NCI-H226 (cell line): Measurements from ENCODE around the gene PUS7L.
"Not testable (repeated sequence)": the region's sequence is repeated elsewhere in the genome, so short reads cannot be mapped to it uniquely, and the experiment has no call there.

Experiments used
- DNase-seq: peaks from one replicate; pipeline ENCODE4 v3.0.0-alpha.2; 2015

The PUS7L gene, protein sequence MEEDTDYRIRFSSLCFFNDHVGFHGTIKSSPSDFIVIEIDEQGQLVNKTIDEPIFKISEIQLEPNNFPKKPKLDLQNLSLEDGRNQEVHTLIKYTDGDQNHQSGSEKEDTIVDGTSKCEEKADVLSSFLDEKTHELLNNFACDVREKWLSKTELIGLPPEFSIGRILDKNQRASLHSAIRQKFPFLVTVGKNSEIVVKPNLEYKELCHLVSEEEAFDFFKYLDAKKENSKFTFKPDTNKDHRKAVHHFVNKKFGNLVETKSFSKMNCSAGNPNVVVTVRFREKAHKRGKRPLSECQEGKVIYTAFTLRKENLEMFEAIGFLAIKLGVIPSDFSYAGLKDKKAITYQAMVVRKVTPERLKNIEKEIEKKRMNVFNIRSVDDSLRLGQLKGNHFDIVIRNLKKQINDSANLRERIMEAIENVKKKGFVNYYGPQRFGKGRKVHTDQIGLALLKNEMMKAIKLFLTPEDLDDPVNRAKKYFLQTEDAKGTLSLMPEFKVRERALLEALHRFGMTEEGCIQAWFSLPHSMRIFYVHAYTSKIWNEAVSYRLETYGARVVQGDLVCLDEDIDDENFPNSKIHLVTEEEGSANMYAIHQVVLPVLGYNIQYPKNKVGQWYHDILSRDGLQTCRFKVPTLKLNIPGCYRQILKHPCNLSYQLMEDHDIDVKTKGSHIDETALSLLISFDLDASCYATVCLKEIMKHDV

DNA sequence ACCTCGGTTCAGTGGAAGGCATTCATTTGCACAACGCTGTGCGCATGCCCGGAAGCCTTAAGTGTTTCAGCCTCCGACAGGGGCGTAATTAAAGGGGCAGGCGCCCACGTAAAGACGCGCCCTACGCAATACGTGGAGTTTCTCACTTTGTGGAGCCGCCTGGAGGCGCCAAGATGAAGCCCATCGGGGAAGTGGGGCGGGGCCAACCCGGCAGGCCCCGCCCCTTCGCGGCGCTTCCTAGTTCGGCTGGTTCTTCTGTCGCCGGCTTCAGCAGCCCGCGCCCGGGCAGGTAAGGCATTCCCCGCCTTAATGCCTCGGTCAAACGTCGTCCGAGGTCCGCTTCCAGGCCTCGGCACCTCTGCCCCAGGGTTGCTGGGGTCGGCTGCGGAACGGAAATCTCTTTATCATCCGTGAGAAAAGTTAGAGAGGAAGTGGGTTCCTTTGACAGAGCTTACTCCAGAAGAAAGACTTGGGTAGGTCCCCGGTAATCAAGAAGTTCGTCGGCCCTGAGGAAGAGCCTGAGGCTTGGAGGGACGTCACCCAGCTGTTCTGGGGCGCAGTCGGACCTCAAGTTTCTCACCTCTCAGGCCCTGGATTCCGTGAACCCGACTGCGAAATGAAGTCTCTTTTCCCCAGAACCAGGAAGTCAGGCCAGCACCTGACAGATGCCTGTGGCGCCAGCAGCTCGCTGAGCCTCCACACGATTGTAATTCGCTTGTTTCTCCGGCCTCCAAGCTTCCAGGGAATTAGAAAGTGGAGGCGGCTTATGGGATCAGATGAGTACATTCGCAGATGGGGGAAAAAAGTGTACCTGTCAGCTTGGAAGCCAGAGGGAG, at the start of gene PUS7L, which contains the start of gene IRAK4:
Gene PUS7L (minus strand): TSS at position 63 of the 836 bp plus-strand sequence. CDS start 3,545 bp downstream, outside the sequence.
Gene IRAK4 (plus strand): TSS at position 224 of the 836 bp plus-strand sequence. CDS start 9,161 bp downstream, outside the sequence.
- peak; percentile 97 for DNase-seq

DNA sequence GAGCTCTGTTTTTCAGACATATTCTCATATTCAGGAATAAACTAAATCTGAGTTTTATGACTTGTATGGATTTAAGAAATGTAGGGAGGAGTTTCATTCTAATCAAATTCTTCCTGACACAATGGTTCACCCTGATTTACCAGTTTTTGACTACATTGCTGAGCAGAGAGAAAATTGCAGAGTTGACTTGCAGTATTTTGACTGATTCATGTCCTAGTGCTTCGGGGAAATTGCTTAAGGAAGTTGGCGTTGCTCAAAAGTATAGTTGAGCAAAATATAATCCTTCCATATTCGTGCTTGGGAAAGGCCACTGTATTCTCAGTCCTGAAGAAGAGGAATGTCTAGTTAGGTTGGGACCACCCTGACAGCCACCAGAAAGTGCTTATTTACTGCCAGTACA, 48.8 kb upstream of the PUS7L start:
- no peak for DNase-seq

DNA sequence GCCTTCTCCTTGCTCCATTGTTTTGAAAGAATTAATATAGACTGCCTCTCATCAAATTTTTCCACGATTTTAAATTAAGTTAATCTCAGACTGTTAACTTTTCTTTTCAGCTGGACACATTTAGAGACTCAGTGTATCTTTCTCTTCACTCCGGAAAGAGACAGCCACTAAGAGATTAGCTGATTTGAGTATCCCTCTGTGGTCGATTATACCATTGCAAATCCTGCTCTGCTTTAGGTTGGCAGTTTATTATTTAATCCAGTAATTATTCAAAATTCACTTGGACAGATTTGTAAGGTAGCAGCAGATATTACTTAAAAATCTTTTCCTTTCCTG, 48.1 kb upstream of the PUS7L start:
- no peak for DNase-seq

DNA sequence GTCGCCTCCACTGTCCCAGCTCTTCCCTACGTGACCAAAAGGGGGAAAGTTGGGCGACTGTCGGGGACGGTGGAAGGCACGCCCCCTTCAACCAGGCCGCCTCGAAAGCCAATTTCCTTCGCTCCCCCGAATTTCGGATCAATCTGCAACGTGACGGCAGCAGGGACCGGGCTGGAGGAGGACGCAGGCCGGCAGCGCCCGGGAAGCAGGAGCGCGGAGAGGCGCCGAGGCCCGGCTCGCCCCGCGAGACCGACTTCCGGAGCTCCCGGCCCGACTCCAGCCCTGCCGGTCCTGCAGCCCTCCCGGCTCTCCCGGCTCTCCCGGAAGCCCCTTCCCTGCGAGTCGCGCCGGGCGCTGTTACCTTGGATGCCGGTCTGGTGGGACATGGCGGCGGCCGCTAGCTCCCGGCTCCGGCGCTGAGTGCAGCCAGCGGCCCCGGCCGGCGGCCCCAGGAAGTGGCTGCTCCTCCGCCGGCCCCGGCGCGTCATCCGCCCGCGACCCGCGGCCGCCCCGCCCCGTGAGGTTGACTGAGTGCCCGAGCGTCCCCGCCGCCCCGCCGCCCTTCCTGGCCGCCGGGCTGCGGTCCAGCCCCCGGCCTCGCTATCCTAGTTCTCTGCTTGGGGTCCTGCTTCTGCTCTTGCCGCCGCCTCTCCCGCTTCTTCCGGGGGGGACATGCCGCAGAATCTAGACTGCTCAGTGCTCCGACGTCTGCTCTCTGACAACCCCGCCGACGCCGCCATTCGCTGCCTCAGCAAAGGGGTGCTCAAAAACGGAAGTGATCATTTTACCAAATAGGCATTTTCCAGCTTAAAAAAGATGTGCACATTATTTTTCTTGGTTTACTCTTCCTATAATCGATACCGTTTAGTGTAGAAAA, 47.5 kb upstream of the PUS7L start, which contains the start of gene TWF1:
Gene TWF1 (minus strand): TSS at position 458 of the 877 bp plus-strand sequence. CDS start 72 bp downstream, at position 386.
- peak; percentile 82 for DNase-seq

DNA sequence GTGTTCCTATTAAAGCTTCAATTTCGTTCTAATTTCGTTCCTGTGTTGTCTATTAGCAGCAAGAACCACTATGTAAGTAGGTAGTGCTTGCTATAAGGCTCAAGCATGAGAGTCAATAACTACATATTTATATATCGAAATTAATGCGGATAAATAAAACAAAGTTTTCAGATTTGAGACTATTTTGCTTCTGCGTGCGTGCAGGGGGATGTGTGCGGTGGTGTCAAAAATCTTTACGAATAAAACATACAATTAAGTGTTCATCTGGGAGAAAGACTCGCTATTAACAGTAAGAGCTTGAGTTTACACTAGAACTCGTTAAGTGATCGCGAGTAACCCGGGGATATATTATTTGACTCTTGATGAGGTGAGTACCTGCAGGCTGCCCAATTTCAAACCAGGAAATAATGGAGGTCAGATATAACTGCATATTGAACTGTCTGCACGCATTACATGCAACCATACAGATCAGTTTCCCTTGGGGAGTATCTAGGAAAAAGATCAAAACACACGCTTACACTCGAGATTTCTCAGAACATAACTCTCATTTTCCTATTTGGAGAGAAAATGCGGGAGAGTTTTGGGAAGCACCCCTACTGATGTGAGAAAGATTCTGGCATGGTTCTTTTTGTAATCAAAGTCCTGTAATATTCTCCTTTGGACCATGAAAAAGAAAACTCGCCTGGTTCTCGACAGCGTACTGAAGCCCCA, 46.7 kb upstream of the PUS7L start:
- no peak for DNase-seq

DNA sequence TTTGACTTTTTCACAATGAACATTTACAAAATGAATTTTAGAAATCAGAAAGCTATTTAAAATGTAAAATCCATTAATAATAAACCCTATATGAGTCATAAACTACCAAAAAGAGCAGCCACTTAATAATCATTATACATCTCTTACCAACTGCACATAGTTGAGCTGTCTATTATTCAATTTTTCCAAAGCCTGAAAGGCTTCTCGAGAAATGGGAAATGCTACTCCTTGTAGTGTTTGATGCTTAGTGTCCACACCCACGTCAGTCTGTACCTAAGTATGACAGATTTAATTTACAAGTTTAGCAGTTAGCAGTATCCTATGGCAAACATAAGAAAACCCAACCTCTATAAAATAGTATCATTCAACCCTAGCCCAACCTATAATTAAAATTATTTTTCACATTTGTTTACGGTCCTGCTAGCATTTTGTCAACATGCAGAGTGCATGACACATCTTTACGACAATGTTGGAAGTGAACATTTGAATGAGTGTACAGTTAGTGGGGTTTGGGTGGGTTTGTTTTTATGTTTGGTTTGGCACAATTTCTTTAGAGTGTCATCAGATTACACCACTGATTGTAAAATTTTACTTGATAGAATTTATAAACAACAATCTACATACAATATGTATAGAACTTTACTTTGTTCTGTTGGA, 39.1 kb upstream of the PUS7L start:
- DNase-seq, result no peak

DNA sequence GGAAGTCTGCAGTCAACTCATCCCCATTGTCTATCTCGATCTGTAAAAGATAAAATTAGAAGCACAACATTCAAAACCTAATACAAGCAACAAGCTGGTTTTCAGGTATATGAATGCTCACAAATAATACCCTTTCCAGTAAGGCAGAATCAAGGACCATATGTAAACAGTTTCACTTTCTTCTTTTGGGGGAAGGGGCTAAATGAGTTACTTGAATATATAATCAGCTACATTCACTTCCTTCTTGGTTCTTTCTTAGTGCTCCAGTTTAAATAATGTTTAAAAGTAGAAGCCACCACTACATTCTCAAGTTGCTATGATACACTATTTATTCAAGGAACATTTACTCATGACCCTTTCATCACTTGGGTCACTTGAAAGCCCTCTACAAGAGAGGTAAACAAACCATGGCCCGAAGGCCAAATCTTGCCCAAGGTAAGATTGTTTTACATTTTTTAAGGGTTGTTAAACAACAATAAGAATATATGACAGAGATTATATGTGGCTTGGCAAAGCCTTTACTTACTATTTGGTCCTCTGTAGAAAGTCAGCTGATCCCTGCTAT, 37.2 kb upstream of the PUS7L start:
- DNase-seq, result no peak

DNA sequence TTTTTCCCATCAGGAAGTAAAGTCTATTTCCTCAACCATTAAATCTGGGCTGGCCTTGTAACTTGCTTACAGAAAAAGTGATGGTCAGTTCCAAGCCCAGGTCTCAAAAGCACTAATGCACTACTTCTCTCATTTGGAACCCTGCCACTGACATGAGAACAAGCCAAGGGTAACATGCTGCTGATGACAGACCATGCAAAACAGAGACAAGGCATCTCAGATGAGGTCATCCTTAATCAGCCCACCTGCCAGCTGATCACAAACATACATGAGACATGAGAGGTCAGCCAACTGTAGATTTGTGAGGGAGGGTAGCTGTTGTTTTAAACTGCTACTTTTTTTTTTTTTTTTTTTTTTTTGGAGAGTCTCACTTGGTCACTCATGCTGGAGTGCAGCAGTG, 31.4 kb upstream of the PUS7L start:
- DNase-seq, result no peak

DNA sequence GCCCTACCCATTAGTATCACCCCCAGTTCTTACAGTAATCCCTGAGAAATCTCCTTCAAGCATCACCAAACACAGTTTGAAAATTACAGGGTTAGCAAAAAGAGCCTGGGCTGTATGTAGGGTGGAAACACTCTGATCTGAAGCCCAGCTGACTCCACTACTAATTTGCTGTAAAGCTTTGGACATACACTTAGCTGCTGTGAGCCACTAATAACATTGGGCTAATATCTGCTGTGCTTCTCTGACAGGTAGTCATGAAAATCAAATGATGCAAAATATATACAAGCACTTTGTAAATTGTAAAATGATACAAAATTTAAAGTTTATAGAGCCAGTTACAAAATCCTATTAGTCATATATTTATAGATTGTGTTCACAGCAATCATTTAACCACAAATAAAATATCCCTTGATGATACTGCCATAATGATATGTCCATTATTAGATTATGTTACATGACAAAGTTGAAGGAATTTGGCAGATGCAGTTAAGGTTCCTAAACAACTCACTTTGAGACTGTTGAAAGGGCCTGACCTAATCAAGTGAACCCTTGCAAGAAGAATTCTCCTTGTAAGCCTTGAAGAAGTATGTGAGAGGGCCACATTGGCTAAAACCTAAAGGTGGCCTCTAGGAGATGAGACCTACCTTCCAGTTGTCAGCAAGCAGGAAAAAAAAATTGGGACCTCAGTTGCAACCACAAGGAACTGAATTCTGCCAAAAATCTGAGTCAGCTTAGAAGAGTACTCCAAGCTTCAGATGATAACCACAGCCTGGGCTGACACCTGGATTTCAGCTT, 28.5 kb upstream of the PUS7L start:
- no peak for DNase-seq

DNA sequence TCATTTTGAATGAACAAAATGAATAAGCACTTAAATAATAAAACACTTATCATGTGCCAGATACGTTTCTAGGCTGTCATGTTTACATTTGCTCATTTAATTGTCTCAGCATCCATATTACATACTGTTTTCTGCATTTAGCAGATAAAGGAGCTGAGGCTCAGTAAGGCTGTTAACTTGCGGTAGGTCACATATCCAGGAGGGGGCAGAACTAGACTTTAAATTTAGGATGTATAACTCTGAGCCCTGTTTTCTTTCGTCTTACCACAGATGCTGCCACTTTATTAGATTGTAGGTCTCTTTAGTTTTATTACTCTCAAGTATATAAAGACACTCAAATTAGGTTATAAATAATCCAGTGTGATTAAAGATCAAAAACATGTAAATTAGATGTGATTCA, 17.9 kb upstream of the PUS7L start:
- DNase-seq, result no peak

DNA sequence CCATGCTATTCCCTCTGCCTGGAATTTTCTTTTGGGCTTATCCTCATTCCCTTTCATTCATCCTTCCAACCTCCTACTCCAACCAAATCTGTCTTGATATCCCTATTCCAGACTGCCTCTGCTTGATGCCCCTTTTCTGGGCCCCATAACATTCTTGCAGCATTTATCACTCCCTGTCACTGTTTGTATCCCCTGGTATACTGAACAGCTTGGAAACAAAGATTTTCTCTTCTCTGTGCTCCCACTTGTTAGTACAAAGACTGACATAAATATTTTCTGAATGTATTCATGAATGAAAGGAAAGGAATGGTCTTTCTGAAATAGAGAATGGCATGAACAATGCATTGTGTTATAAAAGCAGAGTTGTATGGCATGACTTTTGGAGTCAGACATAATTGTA, 7.7 kb upstream of the PUS7L start:
- DNase-seq, result no peak

DNA sequence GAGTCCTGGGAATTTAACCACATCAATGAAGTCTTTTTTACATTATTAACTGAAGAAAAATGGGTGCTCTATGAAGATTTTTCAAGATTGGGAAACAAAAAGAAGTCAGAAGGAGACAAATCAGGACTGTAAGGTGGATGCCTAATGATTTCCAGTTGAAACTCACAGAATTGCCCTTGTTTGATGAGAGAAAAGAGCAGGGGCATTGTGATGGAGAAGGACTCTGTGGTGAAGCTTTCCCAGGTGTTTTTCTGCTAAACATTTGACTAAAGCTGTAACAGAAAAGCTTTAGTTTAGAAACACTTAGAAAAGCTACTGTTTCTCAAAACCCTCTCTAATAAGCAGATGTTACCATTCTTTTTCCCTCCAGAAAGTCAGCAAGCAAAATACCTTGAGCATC, 5.9 kb upstream of the PUS7L start:
- no peak for DNase-seq

DNA sequence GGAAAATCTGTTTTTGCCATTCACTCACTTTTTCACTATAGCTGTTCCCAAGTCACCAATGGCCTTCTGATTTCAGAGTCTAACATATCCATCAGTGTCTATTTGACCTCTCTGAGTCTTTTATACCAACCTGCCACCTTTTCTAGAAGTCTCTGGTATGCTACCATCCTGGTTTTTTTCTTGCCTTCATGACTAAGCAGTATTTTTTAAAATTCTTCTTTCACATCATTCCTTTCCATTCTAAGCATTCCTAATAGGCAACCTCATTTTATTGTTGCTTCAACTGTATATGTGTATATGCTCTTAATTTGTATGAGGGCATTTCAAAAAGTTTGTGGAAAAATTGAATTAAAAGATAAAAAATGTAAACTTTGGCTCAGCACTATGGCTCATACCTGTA, 5.2 kb upstream of the PUS7L start:
- DNase-seq, result no peak

DNA sequence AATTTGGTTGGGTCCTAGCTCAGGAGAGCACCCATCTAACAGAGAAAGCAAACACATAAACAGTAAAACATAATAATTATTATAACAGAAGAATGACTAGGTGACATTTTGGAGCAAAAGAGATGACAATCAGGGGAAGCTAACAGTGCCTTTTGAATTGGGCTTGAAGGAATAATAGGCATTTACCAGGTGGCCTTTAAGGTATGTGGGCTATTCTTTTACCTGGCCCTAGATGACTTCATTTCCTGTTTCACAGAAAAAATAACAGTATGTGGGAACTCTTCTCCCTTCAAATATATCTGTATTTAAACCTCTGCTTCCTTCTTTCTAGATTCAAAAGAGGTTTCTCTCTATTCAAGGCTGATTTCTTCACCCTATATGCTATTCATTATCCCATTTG, 4.0 kb upstream of the PUS7L start:
- no peak for DNase-seq

DNA sequence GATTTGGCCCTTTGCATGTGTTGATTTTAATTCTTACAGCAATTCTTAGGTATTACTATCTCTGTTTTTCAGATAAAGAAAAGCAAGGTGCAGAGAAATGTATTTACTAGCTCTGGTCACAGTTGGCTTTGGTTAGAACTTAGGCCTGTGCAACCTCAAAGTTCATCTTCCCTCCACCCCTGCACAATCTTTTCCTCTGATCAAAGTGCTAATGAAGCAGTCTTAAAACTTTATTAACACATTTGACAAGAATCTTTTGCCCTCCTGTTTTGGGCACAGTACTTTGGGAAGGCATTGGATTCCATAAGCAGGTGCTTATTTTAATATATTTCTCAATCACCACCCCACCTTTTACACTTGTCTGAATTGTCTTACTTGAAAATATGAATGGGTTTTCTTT, 2.9 kb upstream of the PUS7L start:
- no peak for DNase-seq

DNA sequence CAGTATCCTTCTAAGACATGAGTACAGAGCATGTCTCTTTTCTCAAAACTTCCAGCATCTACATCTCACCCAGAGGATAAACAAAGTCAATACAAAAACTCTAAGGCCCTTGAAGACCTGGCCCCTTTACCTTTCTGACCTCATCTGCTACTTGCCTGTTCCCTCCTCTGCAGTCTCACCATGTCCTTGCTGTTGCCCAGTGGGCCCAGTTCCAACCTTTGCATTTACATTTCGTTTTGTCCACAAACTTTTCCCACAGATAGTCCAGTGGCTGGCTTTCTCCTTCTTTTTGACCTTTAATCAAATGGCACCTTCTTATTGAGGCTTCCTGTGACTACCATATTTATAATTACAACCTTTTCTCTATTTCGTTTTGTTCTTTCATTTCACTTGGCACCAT, 1.8 kb upstream of the PUS7L start:
- no peak for DNase-seq

DNA sequence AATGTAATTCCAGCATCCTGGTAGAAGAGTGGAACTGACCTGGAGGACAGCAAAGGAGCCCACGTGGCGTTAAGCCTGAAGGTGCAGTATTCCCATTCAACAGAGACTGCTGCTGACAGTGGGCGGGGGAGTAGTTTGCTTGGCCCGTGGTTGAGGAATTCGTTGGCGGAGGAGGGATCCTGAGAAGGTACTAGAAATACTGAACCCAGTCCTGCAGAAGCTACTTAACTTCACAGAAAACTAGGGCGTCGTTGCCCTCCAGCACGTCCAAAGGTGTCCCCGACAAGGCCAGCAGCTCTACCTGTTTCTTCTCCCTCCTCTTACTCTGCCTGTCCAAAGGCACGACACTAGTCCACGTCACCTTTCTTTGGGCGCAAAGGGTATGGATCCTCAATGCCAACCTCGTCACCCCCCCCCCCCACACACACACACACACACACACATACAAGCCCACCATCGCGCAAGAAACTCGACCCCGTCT, 303 bp downstream of the PUS7L start:
- DNase-seq, result peak; percentile 23

DNA sequence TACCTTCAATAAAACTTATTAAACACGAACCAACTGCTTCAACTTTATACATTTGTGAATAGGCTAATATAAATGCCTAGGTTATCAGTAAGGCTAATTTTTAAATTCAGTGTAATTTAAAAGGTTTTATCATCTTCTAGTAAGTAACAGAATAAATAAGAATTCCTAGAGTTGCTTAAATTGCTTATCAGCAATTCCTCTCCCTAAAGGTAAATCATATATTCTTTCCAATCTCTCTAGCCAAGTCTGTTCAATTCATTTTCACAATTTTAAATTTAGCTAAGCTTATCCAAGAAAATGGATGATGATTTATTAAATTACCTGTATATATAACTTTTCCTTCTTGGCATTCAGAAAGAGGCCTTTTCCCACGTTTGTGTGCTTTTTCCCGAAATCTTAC, 4.6 kb downstream of the PUS7L start:
- no peak for DNase-seq

DNA sequence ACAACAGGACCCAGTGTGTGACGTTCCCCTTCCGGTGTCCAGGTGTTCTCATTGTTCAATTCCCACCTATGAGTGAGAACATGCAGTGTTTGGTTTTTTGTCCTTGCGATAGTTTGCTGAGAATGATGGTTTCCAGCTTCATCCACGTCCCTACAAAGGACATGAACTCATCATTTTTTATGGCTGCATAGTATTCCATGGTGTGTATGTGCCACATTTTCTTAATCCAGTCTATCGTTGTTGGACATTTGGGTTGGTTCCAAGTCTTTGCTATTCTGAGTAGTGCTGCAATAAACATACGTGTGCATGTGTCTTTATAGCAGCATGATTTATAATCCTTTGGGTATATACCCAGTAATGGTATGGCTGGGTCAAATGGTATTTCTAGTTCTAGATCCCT, 7.2 kb downstream of the PUS7L start:
- not testable (repeated sequence) for DNase-seq

DNA sequence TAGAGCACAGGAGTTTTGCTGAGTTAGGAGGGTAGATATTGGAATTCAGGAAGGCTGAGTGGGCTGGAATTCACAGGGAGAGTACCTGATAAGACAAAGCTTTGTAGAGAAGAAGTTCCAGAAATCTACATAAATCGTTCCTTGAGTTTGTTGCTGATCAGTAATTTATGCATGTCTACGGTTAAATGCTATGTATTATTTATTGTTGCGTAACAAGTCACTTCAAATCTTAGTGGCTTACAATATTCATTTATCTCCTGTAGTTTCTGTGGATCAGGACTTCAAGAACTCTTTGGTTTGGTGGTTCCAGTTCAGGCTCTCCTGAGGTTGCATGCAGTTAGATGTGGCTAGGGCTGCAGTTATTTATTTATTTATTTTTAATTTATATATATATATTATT, 7.8 kb downstream of the PUS7L start:
- no peak for DNase-seq
